H9 (cell line): ENCODE results near the gene CMYA5. TPM values are rescaled to one million over a fixed set of nuclear protein-coding genes. Genes with fewer than 3 reads are reported as not detected.

Source experiments
- DNase-seq: peaks from one replicate; pipeline ENCODE4 v3.0.0-alpha.2; 2017
- H2AFZ ChIP-seq: one replicate; pipeline ENCODE4 v1.6.1; 2013; ENCODE audit warnings: mild to moderate bottlenecking, low read length, control low read depth, moderate library complexity
- H2AK5ac ChIP-seq: 2 replicates; pipeline ENCODE4 v1.6.1; 2013; ENCODE audit warnings: low read length, control low read depth, mixed read lengths; ENCODE audit not compliant: insufficient read length
- H2BK120ac ChIP-seq: one replicate; pipeline ENCODE4 v1.6.1; 2013; ENCODE audit warnings: low read depth, mild to moderate bottlenecking, low read length, control low read depth, inconsistent platforms; ENCODE audit not compliant: poor library complexity, severe bottlenecking
- H2BK12ac ChIP-seq: 2 replicates; pipeline ENCODE4 v1.6.1; 2013; ENCODE audit warnings: low read length, control low read depth, mixed read lengths, low read depth; ENCODE audit not compliant: insufficient read length
- H2BK15ac ChIP-seq: 2 replicates; pipeline ENCODE4 v1.6.1; 2013; ENCODE audit warnings: low read depth, low read length, control low read depth
- H2BK20ac ChIP-seq: one replicate; pipeline ENCODE4 v1.6.1; 2013; ENCODE audit warnings: low read depth, mild to moderate bottlenecking, low read length, control low read depth, inconsistent platforms; ENCODE audit not compliant: poor library complexity, severe bottlenecking
- H2BK5ac ChIP-seq: 2 replicates; pipeline ENCODE4 v1.6.1; 2013; ENCODE audit warnings: low read length, control low read depth, mixed read lengths; ENCODE audit not compliant: insufficient read length
- H3K14ac ChIP-seq: 2 replicates; pipeline ENCODE4 v1.6.1; 2013; ENCODE audit warnings: low read length, control low read depth; ENCODE audit not compliant: insufficient read depth
- H3K18ac ChIP-seq: 2 replicates; pipeline ENCODE4 v1.6.1; 2013; ENCODE audit warnings: low read depth, mild to moderate bottlenecking, mixed read lengths, low read length, control low read depth; ENCODE audit not compliant: insufficient read length
- H3K23ac ChIP-seq: 2 replicates; pipeline ENCODE4 v1.6.1; 2013; ENCODE audit warnings: low read length, control low read depth, mixed read lengths, low read depth; ENCODE audit not compliant: insufficient read length
- H3K23me2 ChIP-seq: 2 replicates; pipeline ENCODE4 v1.6.1; 2013; ENCODE audit warnings: low read depth, mild to moderate bottlenecking, mixed read lengths, low read length, control low read depth; ENCODE audit not compliant: insufficient read length, poor library complexity, severe bottlenecking
- H3K27ac ChIP-seq: 2 replicates; pipeline ENCODE4 v1.5.1; 2013; ENCODE audit warnings: low read length, control low read depth, mixed read lengths, low read depth; ENCODE audit not compliant: insufficient read length
- H3K27me3 ChIP-seq: 2 replicates; pipeline ENCODE4 v1.6.1; 2013; ENCODE audit warnings: low read length, control low read depth, inconsistent platforms; ENCODE audit not compliant: insufficient read depth
- H3K4ac ChIP-seq: 2 replicates; pipeline ENCODE4 v1.6.1; 2013; ENCODE audit warnings: low read depth, mild to moderate bottlenecking, control low read depth, inconsistent platforms, low read length, moderate library complexity
- H3K4me1 ChIP-seq: 2 replicates; pipeline ENCODE4 v1.6.1; 2013; ENCODE audit warnings: low read length, control low read depth, inconsistent platforms; ENCODE audit not compliant: insufficient read depth
- H3K4me2 ChIP-seq: 2 replicates; pipeline ENCODE4 v1.6.1; 2013; ENCODE audit warnings: low read length, control low read depth, mixed read lengths; ENCODE audit not compliant: insufficient read length, insufficient read depth
- H3K56ac ChIP-seq: 2 replicates; pipeline ENCODE4 v1.6.1; 2013; ENCODE audit warnings: low read depth, mild to moderate bottlenecking, mixed read lengths, low read length, control low read depth; ENCODE audit not compliant: insufficient read length
- H3K79me1 ChIP-seq: 2 replicates; pipeline ENCODE4 v1.6.1; 2013; ENCODE audit warnings: low read depth, mild to moderate bottlenecking, moderate library complexity, low read length, control low read depth, inconsistent platforms; ENCODE audit not compliant: insufficient read depth, poor library complexity, severe bottlenecking
- H3K79me2 ChIP-seq: 2 replicates; pipeline ENCODE4 v1.6.1; 2013; ENCODE audit warnings: low read length, control low read depth, inconsistent platforms; ENCODE audit not compliant: insufficient read depth
- H3K9ac ChIP-seq: 2 replicates; pipeline ENCODE4 v1.6.1; 2013; ENCODE audit warnings: low read length, control low read depth, mixed read lengths; ENCODE audit not compliant: insufficient read length; ENCODE audit errors: extremely low read depth
- H3K9me3 ChIP-seq: one replicate; pipeline ENCODE4 v1.6.1; 2013; ENCODE audit warnings: low read depth, low read length, inconsistent platforms; ENCODE audit not compliant: control insufficient read depth
- H3T11ph ChIP-seq: one replicate; pipeline ENCODE4 v1.6.1; 2013; ENCODE audit warnings: mild to moderate bottlenecking, low read length, control low read depth, inconsistent platforms
- H4K20me1 ChIP-seq: one replicate; pipeline ENCODE4 v1.6.1; 2013; ENCODE audit not compliant: control insufficient read depth, insufficient read length, insufficient read depth
- H4K5ac ChIP-seq: 2 replicates; pipeline ENCODE4 v1.6.1; 2013; ENCODE audit warnings: low read depth, mild to moderate bottlenecking, mixed read lengths, low read length, control low read depth; ENCODE audit not compliant: insufficient read length
- H4K8ac ChIP-seq: replicated peaks from 2 replicates; pipeline ENCODE4 v1.6.1; 2013; ENCODE audit warnings: low read length, control low read depth, mixed read lengths, low read depth; ENCODE audit not compliant: insufficient read length
- H4K91ac ChIP-seq: 2 replicates; pipeline ENCODE4 v1.6.1; 2013; ENCODE audit warnings: low read depth, mild to moderate bottlenecking, moderate library complexity, mixed read lengths, low read length, control low read depth; ENCODE audit not compliant: insufficient read length
- H3K27ac Mint-ChIP-seq, 3 experiments: 2 replicates in 2 of 3; 3 replicates in 1 of 3; pipeline ENCODE4 v1.8.0; 2020 to 2021; ENCODE audit warnings: mixed read lengths in 3 of 3, mild to moderate bottlenecking in 1 of 3, moderate library complexity in 1 of 3
- H3K27me3 Mint-ChIP-seq: 2 replicates; pipeline ENCODE4 v1.8.0; 2021; ENCODE audit warnings: low read depth, mild to moderate bottlenecking, moderate library complexity, mixed read lengths
- H3K36me3 Mint-ChIP-seq, 3 experiments: 2 replicates in 2 of 3; 3 replicates in 1 of 3; pipeline ENCODE4 v1.8.0; 2020 to 2021; ENCODE audit warnings: low read depth in 3 of 3, mixed read lengths in 3 of 3; ENCODE audit not compliant: insufficient read depth in 1 of 3
- H3K4me1 Mint-ChIP-seq, 2 experiments: 2 replicates each; pipeline ENCODE4 v1.8.0; 2020; ENCODE audit warnings: mixed read lengths in 2 of 2
- H3K4me3 Mint-ChIP-seq, 2 experiments: 2 replicates in 1 of 2; 3 replicates in 1 of 2; pipeline ENCODE4 v1.8.0; 2020 to 2021; ENCODE audit warnings: mild to moderate bottlenecking in 2 of 2, mixed read lengths in 2 of 2, moderate library complexity in 1 of 2
- H3K9me3 Mint-ChIP-seq, 2 experiments: 2 replicates in 1 of 2; 3 replicates in 1 of 2; pipeline ENCODE4 v1.8.0; 2020; ENCODE audit warnings: mild to moderate bottlenecking in 2 of 2, mixed read lengths in 2 of 2, moderate library complexity in 1 of 2
- CTCF ChIP-seq: fragments of 200-600 bp; sonication (generic); conservative IDR thresholded peaks from 3 replicates; pipeline ENCODE4 v1.8.0; 2021; ENCODE audit warnings: antibody characterized with exemption, mild to moderate bottlenecking
- WGBS: extraction: QIAGEN DNeasy Blood & Tissue Kit; methylation state at CpG from one replicate; pipeline ENCODE4 v1.1.7; 2013; ENCODE audit warnings: missing lambda C conversion rate, low lambda C conversion rate, mixed read lengths; ENCODE audit not compliant: insufficient read length; ENCODE audit errors: extremely low coverage; 5-methylcytosine and 5-hydroxymethylcytosine counted together
- total RNA-seq: library from RNA; stranded (reverse); gene quantifications from 2 replicates; pipeline ENCODE4 v1.2.1, GENCODE V29; 2021

CMYA5 gene
- total RNA-seq, 1 experiment from 2014 or later: 1.8 TPM

GRCh38 chr5:79686799-79687198 is 2.8 kb upstream of the CMYA5 start:
- H2BK120ac ChIP-seq: no peak overlapping the region
- Mint-ChIP-seq H3K4me1 (peaks cover 22 to 24% of the 10 kb centered on the region in 2 experiments), H3K9me3 (peaks cover 0 to 6% of the 10 kb centered on the region in 2 experiments; a peak in 3 of 5 replicates), H3K36me3 (peaks cover 14 to 32% (median 22%) of the 10 kb centered on the region in 3 experiments), H3K27ac (no peak overlapping the region), H3K27me3 (peaks cover 15% of the 10 kb centered on the region), H3K4me3 (no peak overlapping the region)
- H3K9ac ChIP-seq: no peak overlapping the region
- no peak overlapping the region for H2BK5ac ChIP-seq
- no peak for DNase-seq
- no peak overlapping the region for H2AFZ ChIP-seq
- H2AK5ac ChIP-seq: no peak overlapping the region
- no peak overlapping the region for H3K14ac ChIP-seq
- no peaks in the 10 kb centered on the region for H3K9me3 ChIP-seq
- H3K23ac ChIP-seq: no peak overlapping the region
- no peak overlapping the region for H3K4me2 ChIP-seq
- H2BK12ac ChIP-seq: no peak overlapping the region
- H2BK20ac ChIP-seq: no peak overlapping the region
- no peak for TF ChIP-seq CTCF
- no peak overlapping the region for H4K8ac ChIP-seq
- H3K79me2 ChIP-seq: no peaks in the 10 kb centered on the region
- H4K91ac ChIP-seq: no peak overlapping the region
- WGBS: no CpG with 5 or more reads among the region's 1 CpG
- no peaks in the 10 kb centered on the region for H3K27me3 ChIP-seq
- no peak overlapping the region for H3K4ac ChIP-seq
- H2BK15ac ChIP-seq: no peak overlapping the region
- no peaks in the 10 kb centered on the region for H3K79me1 ChIP-seq
- no peak overlapping the region for H3K18ac ChIP-seq
- H3T11ph ChIP-seq: no peak overlapping the region
- peaks cover 12% of the 10 kb centered on the region for H3K23me2 ChIP-seq
- no peaks in the 10 kb centered on the region for H4K20me1 ChIP-seq
- no peak overlapping the region for H4K5ac ChIP-seq
- no peak overlapping the region for H3K56ac ChIP-seq
- no peaks in the 10 kb centered on the region for H3K4me1 ChIP-seq
- no peak overlapping the region for H3K27ac ChIP-seq
